ENCODE measurements around the gene ADGRB2. TPM values are rescaled to one million over a fixed set of nuclear protein-coding genes. Genes with fewer than 3 reads are reported as not detected.

ADGRB2 gene
- total RNA-seq, 1 experiment from 2014 or later, result 10.9 TPM

DNA sequence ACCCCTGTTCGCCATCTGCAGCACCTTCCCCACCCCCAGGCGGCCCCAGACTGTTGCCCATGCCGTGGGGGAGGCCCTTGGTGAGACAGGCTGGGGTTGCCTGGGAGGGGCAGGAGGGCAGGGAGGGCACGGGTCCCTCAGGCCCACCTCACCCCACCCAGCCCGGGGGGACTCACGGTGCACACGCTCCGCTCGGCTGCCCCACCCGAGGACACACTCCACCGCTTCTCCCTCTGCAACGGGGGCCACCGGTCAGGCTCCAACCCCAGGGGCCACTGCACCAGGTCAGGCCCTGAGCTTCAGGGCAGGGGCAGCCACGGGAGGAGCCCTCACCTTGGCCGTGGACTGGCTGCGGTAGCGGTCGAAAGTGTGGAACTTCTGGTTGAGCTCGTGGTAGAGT, 36.3 kb downstream of the ADGRB2 start:
- Mint-ChIP-seq H3K27me3 (ENCODE audit: low read depth) (peaks cover 5% of the 10 kb centered on the region; the same call in 1 of the 2 replicates), H3K4me3 (no peak overlapping the region), H3K27ac (no peak overlapping the region), H3K4me1 (peaks cover 7 to 15% of the 10 kb centered on the region in 2 experiments; a peak in 3 of 4 replicates), H3K36me3 (ENCODE audit: insufficient read depth in 1 of 3, low read depth in 3 of 3) (no peaks in the 10 kb centered on the region; a peak in 2 of 7 replicates), H3K9me3 (no peaks in the 10 kb centered on the region)
- H3K27me3 ChIP-seq (ENCODE audit: insufficient read depth, low read length), result no peaks in the 10 kb centered on the region
- H3K4me1 ChIP-seq (ENCODE audit: insufficient read depth, low read length), result no peaks in the 10 kb centered on the region
- H3K56ac ChIP-seq (ENCODE audit: insufficient read length, low read depth, low read length), result no peak overlapping the region
- H2AK5ac ChIP-seq (ENCODE audit: insufficient read length, low read length), result no peak overlapping the region
- no peak overlapping the region for H4K91ac ChIP-seq (ENCODE audit: insufficient read length, low read depth, low read length)
- H2BK20ac ChIP-seq (ENCODE audit: low read depth, low read length, poor library complexity, severe bottlenecking), result no peak overlapping the region
- no peak overlapping the region for H3K4ac ChIP-seq (ENCODE audit: low read depth, low read length)
- H4K8ac ChIP-seq (replicated peaks; ENCODE audit: insufficient read length, low read depth, low read length), result no peak overlapping the region
- no peak overlapping the region for H3K9ac ChIP-seq (ENCODE audit: extremely low read depth, insufficient read length, low read length)
- WGBS (ENCODE audit: extremely low coverage, insufficient read length, low lambda C conversion rate), result no CpG with 5 or more reads among the region's 19 CpGs
- no peak overlapping the region for H3K23ac ChIP-seq (ENCODE audit: insufficient read length, low read depth, low read length)
- TF ChIP-seq, protein P1, sequence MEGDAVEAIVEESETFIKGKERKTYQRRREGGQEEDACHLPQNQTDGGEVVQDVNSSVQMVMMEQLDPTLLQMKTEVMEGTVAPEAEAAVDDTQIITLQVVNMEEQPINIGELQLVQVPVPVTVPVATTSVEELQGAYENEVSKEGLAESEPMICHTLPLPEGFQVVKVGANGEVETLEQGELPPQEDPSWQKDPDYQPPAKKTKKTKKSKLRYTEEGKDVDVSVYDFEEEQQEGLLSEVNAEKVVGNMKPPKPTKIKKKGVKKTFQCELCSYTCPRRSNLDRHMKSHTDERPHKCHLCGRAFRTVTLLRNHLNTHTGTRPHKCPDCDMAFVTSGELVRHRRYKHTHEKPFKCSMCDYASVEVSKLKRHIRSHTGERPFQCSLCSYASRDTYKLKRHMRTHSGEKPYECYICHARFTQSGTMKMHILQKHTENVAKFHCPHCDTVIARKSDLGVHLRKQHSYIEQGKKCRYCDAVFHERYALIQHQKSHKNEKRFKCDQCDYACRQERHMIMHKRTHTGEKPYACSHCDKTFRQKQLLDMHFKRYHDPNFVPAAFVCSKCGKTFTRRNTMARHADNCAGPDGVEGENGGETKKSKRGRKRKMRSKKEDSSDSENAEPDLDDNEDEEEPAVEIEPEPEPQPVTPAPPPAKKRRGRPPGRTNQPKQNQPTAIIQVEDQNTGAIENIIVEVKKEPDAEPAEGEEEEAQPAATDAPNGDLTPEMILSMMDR (conservative IDR thresholded peaks at IDR 0.05), result no peak
- H2BK15ac ChIP-seq (ENCODE audit: low read depth, low read length), result no peak overlapping the region
- H2BK12ac ChIP-seq (ENCODE audit: insufficient read length, low read depth, low read length), result no peak overlapping the region
- no peaks in the 10 kb centered on the region for H4K20me1 ChIP-seq (ENCODE audit: control insufficient read depth, insufficient read depth, insufficient read length)
- no peaks in the 10 kb centered on the region for H3K79me2 ChIP-seq (ENCODE audit: insufficient read depth, low read length)
- H3K79me1 ChIP-seq (ENCODE audit: insufficient read depth, low read depth, low read length, poor library complexity, severe bottlenecking), result no peaks in the 10 kb centered on the region
- H3T11ph ChIP-seq (ENCODE audit: low read length), result no peak overlapping the region
- H3K9me3 ChIP-seq (ENCODE audit: control insufficient read depth, low read depth, low read length), result no peaks in the 10 kb centered on the region
- no peak overlapping the region for H2BK5ac ChIP-seq (ENCODE audit: insufficient read length, low read length)
- no peak overlapping the region for H3K4me2 ChIP-seq (ENCODE audit: insufficient read depth, insufficient read length, low read length)
- no peak for DNase-seq
- H2BK120ac ChIP-seq (ENCODE audit: low read depth, low read length, poor library complexity, severe bottlenecking), result no peak overlapping the region
- H3K14ac ChIP-seq (ENCODE audit: insufficient read depth, low read length), result no peak overlapping the region
- H3K23me2 ChIP-seq (ENCODE audit: insufficient read length, low read depth, low read length, poor library complexity, severe bottlenecking), result no peaks in the 10 kb centered on the region
- H4K5ac ChIP-seq (ENCODE audit: insufficient read length, low read depth, low read length), result no peak overlapping the region
- H2AFZ ChIP-seq (ENCODE audit: low read length), result no peak overlapping the region
- H3K18ac ChIP-seq (ENCODE audit: insufficient read length, low read depth, low read length), result no peak overlapping the region
- no peak overlapping the region for H3K27ac ChIP-seq (ENCODE audit: insufficient read length, low read depth, low read length)
